Neural crest cell (in vitro differentiated cells): ENCODE measurements around the gene DDX51. TPM values are rescaled to one million over a fixed set of nuclear protein-coding genes. Genes with fewer than 3 reads are reported as not detected.
"Not testable (repeated sequence)": the region's sequence is repeated elsewhere in the genome, so short reads cannot be mapped to it uniquely, and the experiment has no call there.

Experiments
- DNase-seq: peaks from one replicate; pipeline ENCODE4 v3.0.0; 2021; ENCODE audit warnings: low read depth, mixed read lengths, low spot score
- H3K27ac Mint-ChIP-seq: one replicate; pipeline ENCODE4 v1.8.0; 2021; ENCODE audit warnings: mild to moderate bottlenecking, mixed read lengths; ENCODE audit not compliant: unreplicated experiment
- H3K27me3 Mint-ChIP-seq: 2 replicates; pipeline ENCODE4 v1.8.0; 2021; ENCODE audit warnings: low read depth, mild to moderate bottlenecking, mixed read lengths
- H3K36me3 Mint-ChIP-seq: 2 replicates; pipeline ENCODE4 v1.8.0; 2021; ENCODE audit warnings: low read depth, mild to moderate bottlenecking, mixed read lengths
- H3K4me1 Mint-ChIP-seq: 2 replicates; pipeline ENCODE4 v1.8.0; 2021; ENCODE audit warnings: mixed read lengths
- H3K4me3 Mint-ChIP-seq: one replicate; pipeline ENCODE4 v1.8.0; 2021; ENCODE audit warnings: mild to moderate bottlenecking, mixed read lengths
- H3K9me3 Mint-ChIP-seq: 2 replicates; pipeline ENCODE4 v1.8.0; 2021; ENCODE audit warnings: mixed read lengths
- total RNA-seq: library from RNA; stranded (reverse); gene quantifications from 2 replicates; pipeline ENCODE4 v1.2.1, GENCODE V29; 2021
- TF ChIP-seq, protein P1 (sequence below): fragments of 200-600 bp; sonication (generic); conservative IDR thresholded peaks from 2 replicates; pipeline ENCODE4 v1.5.0; 2021; ENCODE audit warnings: antibody characterized with exemption, mild to moderate bottlenecking

The DDX51 gene
- total RNA-seq, 1 donor from 2014 or later, result 33.3 TPM

DNA sequence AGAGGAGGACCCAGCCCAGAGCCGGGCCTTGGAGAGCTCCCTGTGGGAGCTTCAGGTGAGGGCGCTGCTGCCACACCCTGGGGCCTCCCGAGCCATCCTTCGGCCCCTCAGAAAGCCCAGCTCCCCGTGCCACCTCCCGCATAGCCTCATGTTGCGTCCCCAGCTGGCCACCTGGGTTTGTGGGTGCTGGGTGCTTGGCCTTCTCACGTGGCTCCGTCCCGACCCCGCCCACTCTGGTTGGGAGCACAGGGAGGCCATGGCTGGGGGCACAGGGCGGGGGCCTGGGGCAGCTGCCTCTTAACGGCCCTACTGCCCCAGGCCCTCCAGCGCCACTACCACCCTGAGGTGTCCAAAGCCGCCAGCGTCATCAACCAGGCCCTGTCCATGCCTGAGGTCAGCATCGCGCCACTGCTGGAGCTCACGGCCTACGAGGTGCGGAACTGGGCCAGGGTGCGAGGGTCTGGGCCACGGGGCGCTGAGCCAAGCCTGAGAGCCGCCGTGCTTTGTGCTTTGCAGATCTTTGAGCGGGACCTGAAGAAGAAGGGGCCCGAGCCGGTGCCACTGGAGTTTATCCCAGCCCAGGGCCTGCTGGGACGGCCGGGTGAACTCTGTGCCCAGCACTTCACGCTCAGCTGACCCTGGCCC, 7.8 kb upstream of the DDX51 start:
- H3K9me3 Mint-ChIP-seq, result no peaks in the 10 kb centered on the region
- TF ChIP-seq, protein P1, sequence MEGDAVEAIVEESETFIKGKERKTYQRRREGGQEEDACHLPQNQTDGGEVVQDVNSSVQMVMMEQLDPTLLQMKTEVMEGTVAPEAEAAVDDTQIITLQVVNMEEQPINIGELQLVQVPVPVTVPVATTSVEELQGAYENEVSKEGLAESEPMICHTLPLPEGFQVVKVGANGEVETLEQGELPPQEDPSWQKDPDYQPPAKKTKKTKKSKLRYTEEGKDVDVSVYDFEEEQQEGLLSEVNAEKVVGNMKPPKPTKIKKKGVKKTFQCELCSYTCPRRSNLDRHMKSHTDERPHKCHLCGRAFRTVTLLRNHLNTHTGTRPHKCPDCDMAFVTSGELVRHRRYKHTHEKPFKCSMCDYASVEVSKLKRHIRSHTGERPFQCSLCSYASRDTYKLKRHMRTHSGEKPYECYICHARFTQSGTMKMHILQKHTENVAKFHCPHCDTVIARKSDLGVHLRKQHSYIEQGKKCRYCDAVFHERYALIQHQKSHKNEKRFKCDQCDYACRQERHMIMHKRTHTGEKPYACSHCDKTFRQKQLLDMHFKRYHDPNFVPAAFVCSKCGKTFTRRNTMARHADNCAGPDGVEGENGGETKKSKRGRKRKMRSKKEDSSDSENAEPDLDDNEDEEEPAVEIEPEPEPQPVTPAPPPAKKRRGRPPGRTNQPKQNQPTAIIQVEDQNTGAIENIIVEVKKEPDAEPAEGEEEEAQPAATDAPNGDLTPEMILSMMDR, result no peak
- no peak overlapping the region for H3K4me3 Mint-ChIP-seq
- no peaks in the 10 kb centered on the region for H3K36me3 Mint-ChIP-seq
- H3K27me3 Mint-ChIP-seq, result no peaks in the 10 kb centered on the region
- no peaks in the 10 kb centered on the region for H3K4me1 Mint-ChIP-seq
- DNase-seq, result no peak
- no peak overlapping the region for H3K27ac Mint-ChIP-seq

DNA sequence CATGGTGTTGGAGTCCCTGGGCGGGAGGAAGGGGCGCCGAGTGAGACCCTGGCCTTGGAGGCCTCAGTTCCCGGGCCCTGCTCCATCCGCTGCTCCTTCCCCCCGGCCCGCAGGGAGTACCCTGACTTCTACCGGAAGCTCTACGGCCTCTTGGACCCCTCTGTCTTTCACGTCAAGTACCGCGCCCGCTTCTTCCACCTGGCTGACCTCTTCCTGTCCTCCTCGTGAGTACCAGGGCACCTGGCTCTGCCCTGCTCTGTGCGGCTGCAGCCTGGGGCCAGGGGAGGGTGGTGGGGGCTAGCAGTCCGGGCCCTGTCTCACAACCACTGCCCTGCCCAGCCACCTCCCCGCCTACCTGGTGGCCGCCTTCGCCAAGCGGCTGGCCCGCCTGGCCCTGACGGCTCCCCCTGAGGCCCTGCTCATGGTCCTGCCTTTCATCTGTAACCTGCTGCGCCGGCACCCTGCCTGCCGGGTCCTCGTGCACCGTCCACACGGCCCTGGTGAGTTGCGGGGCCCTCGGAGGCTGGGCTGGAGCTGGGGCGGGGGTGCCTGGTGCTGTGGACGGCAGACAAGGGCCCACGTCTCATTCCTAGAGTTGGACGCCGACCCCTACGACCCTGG, 7.1 kb upstream of the DDX51 start:
- no peak overlapping the region for H3K27ac Mint-ChIP-seq
- H3K4me3 Mint-ChIP-seq, result no peak overlapping the region
- H3K9me3 Mint-ChIP-seq, result no peaks in the 10 kb centered on the region
- TF ChIP-seq, protein P1, result no peak
- no peak for DNase-seq
- H3K27me3 Mint-ChIP-seq, result no peaks in the 10 kb centered on the region
- H3K4me1 Mint-ChIP-seq, result peaks cover under 1% of the 10 kb centered on the region
- peaks cover under 1% of the 10 kb centered on the region for H3K36me3 Mint-ChIP-seq

DNA sequence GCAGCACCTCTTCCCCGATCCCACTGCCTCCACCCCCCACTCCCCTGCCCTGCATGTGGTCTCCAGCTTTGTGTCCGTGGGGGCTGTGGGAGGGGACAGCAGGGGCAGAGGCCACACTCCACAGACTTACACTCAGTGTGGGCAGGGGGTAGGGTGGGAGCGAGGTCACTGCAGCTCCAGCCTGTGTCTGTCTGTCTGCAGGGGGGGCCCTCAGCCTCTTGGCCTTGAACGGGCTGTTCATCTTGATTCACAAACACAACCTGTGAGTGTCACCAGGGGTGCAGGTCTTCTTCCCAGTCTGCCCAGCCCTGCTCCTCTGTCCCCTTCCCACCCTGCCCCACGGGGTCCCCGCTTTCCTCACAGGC, 6.6 kb upstream of the DDX51 start:
- Mint-ChIP-seq H3K27ac (no peak overlapping the region), H3K4me3 (no peak overlapping the region), H3K4me1 (peaks cover 6% of the 10 kb centered on the region), H3K9me3 (no peaks in the 10 kb centered on the region), H3K27me3 (peaks cover 2% of the 10 kb centered on the region), H3K36me3 (peaks cover 2% of the 10 kb centered on the region)
- TF ChIP-seq, protein P1, result no peak
- no peak for DNase-seq

DNA sequence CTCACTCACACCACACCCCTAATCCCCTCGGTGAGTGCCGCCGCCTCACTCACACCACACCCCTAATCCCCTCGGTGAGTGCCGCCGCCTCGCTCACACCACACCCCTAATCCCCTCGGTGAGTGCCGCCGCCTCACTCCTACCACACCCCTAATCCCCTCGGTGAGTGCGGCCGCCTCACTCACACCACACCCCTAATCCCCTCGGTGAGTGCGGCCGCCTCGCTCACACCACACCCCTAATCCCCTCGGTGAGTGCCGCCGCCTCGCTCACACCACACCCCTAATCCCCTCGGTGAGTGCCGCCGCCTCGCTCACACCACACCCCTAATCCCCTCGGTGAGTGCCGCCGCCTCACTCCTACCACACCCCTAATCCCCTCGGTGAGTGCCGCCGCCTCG, 5.4 kb upstream of the DDX51 start:
- not testable (repeated sequence) for H3K27me3 Mint-ChIP-seq, H3K36me3 Mint-ChIP-seq, H3K4me3 Mint-ChIP-seq, H3K27ac Mint-ChIP-seq, DNase-seq, H3K9me3 Mint-ChIP-seq
- H3K4me1 Mint-ChIP-seq, result peaks cover 13% of the 10 kb centered on the region

DNA sequence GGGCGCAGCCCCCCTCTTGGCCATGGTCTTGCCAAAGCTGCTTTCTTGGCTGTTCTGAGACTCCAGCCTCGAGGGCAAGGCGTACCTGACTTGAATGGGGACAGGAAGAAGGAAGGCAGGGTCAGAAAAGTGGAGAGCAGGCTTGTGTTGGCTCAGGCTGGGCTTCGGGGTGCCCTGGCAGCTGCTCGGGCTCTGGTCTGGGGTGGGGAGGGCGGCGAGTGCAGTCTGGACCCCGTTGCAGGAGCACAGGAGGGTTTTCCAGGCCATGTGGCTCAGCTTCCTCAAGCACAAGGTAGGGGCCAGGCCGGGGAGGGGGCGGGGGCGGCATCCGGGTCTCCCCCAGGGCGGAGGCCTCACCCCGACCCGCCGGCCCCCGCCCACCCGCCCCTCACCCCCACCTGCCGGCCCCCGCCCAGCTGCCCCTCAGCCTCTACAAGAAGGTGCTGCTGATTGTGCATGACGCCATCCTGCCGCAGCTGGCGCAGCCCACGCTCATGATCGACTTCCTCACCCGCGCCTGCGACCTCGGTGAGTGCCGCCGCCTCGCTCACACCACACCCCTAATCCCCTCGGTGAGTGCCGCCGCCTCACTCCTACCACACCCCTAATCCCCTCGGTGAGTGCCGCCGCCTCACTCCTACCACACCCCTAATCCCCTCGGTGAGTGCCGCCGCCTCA, 4.4 kb upstream of the DDX51 start:
- Mint-ChIP-seq H3K36me3 (peaks cover 2% of the 10 kb centered on the region), H3K27me3 (peaks cover 4% of the 10 kb centered on the region), H3K27ac (no peak overlapping the region), H3K4me3 (no peak overlapping the region), H3K9me3 (no peaks in the 10 kb centered on the region), H3K4me1 (peaks cover 13% of the 10 kb centered on the region)
- no peak for DNase-seq
- TF ChIP-seq, protein P1, result no peak
